Muscle of leg (tissue), 11 donors: ENCODE measurements around the gene SERINC3. TPM values are rescaled to one million over a fixed set of nuclear protein-coding genes. Genes with fewer than 3 reads are reported as not detected.

ENCODE experiments used
- DNase-seq: peaks from one replicate; pipeline ENCODE4 v3.0.0; 2013
- H3K27ac ChIP-seq: one replicate; pipeline ENCODE4 v1.5.1; 2013; ENCODE audit warnings: mild to moderate bottlenecking, low read length, control low read depth
- H3K27me3 ChIP-seq: one replicate; pipeline ENCODE4 v1.6.1; 2013; ENCODE audit warnings: low read length; ENCODE audit not compliant: control insufficient read depth, insufficient read depth
- H3K36me3 ChIP-seq: one replicate; pipeline ENCODE4 v1.6.1; 2013; ENCODE audit warnings: low read length; ENCODE audit not compliant: control insufficient read depth, insufficient read depth
- H3K4me1 ChIP-seq: one replicate; pipeline ENCODE4 v1.6.1; 2013; ENCODE audit warnings: low read length; ENCODE audit not compliant: control insufficient read depth, insufficient read depth
- H3K4me3 ChIP-seq: one replicate; pipeline ENCODE4 v1.5.1; 2013; ENCODE audit warnings: low read length, control low read depth
- H3K9me3 ChIP-seq: replicated peaks from 2 replicates; pipeline ENCODE4 v1.6.1; 2013; ENCODE audit warnings: low read depth, low read length; ENCODE audit not compliant: control insufficient read depth
- WGBS: methylation state at CpG from one replicate; pipeline ENCODE4 v1.1.5; 2013; ENCODE audit warnings: missing lambda C conversion rate; ENCODE audit not compliant: insufficient coverage; 5-methylcytosine and 5-hydroxymethylcytosine counted together
- polyA plus RNA-seq, 8 donors: library from polyadenylated mRNA; unstranded; fragments of 120-200 nt; gene quantifications; one replicate each; pipeline versions ENCODE4 v1.2.1 to v1.2.3, GENCODE V29; 2013; ENCODE audit warnings: inconsistent platforms in 1 of 8, low replicate concordance in 1 of 8; ENCODE audit not compliant: insufficient read length in 8 of 8, insufficient read depth in 1 of 8
- total RNA-seq: library from RNA; stranded (reverse); fragments of 120-200 nt; gene quantifications from one replicate; pipeline ENCODE4 v1.2.4, GENCODE V29; 2013

Gene SERINC3
- total and polyA plus RNA-seq, 9 donors, result 27.5 to 50.0 (median 43.0) TPM

DNA sequence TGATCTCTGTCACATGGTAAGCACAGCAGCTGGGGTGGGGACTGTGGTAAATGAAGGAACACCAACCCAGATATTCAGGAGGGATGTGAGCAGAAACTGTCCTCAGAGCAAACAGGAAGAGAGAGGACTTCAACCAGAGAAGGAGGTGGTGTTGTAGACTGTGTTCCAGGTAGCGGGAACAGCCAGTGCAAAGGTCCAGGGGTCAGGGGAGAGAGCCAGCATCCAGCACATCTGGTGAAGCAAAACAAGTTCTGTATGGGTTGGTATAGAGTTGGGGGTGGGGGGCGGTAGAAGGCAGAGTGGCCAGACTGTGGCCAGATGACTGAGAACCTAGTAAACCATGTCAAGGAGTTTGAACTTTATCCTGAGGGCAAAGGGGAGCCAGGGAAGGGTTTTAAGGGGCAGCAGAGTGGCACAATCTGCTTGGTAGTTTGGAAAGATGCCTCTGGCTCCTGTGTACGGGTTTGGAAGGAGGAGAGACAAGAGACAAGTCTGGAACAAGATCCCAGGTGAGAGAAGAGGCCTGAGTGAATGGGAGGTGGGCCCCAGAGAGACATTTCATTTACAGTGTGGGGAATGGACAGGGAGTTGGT, 73.9 kb downstream of the SERINC3 start:
- H3K4me3 ChIP-seq, result no peak overlapping the region
- H3K9me3 ChIP-seq, result no peaks in the 10 kb centered on the region
- no peaks in the 10 kb centered on the region for H3K36me3 ChIP-seq
- no peaks in the 10 kb centered on the region for H3K4me1 ChIP-seq
- DNase-seq, result no peak
- H3K27me3 ChIP-seq, result peaks cover 4% of the 10 kb centered on the region
- 78% methylated on average over 3 of the region's 3 CpGs for WGBS
- no peak overlapping the region for H3K27ac ChIP-seq

Other genes with a start within 250 kb of the SERINC3 start
- gene FITM2, start 210.9 kb downstream of the SERINC3 start, total RNA-seq, result 6.8 TPM
- 1 to 10 TPM; 6.2 to 7.1 (median 6.7) TPM for gene FITM2, start 210.9 kb downstream of the SERINC3 start, polyA plus RNA-seq
- gene R3HDML, start 185.0 kb downstream of the SERINC3 start, total RNA-seq, result not detected
- not detected for gene R3HDML, start 185.0 kb downstream of the SERINC3 start, polyA plus RNA-seq
- gene HNF4A, start 166.4 kb downstream of the SERINC3 start, total RNA-seq, result under 0.01 TPM
- gene HNF4A, start 166.4 kb downstream of the SERINC3 start, polyA plus RNA-seq, result 10 to 100 TPM in 1 of 8 donors, 1 to 10 TPM in 1, under 1 TPM in 5, not detected in 1; 0.03 to 11.1 (median 0.11) TPM
- 3.3 TPM for gene TTPAL, start 46.2 kb downstream of the SERINC3 start, total RNA-seq
- gene TTPAL, start 46.2 kb downstream of the SERINC3 start, polyA plus RNA-seq, result 1 to 10 TPM; 4.5 to 7.5 (median 5.5) TPM
- 48.2 TPM for gene PKIG, start 60.5 kb upstream of the SERINC3 start, total RNA-seq
- 10 to 100 TPM; 40.5 to 53.3 (median 44.4) TPM for gene PKIG, start 60.5 kb upstream of the SERINC3 start, polyA plus RNA-seq
- 4.0 TPM for gene ADA, start 129.6 kb upstream of the SERINC3 start, total RNA-seq
- 1 to 10 TPM; 5.1 to 9.1 (median 6.7) TPM for gene ADA, start 129.6 kb upstream of the SERINC3 start, polyA plus RNA-seq
- 0.18 TPM for gene CCN5, start 193.3 kb upstream of the SERINC3 start, total RNA-seq
- gene CCN5, start 193.3 kb upstream of the SERINC3 start, polyA plus RNA-seq, result under 1 TPM in 7 of 8 donors, not detected in 1; 0.07 to 0.32 (median 0.11) TPM
- 0.27 TPM for gene KCNK15, start 223.8 kb upstream of the SERINC3 start, total RNA-seq
- under 1 TPM in 6 of 8 donors, not detected in 2; 0.13 to 0.58 (median 0.41) TPM for gene KCNK15, start 223.8 kb upstream of the SERINC3 start, polyA plus RNA-seq